Stimulated activated CD8-positive, alpha-beta memory T cell treated with anti-CD3 and anti-CD28 coated beads, Interleukin-2, amount 100 ng/mL, for 1 hour (primary cell): ENCODE measurements around the gene MRGPRE.
"Not testable (repeated sequence)": the region's sequence is repeated elsewhere in the genome, so short reads cannot be mapped to it uniquely, and the experiment has no call there.

Experiments
- DNase-seq, 2 donors: peaks; one replicate each; pipeline ENCODE4 v3.0.0-alpha.2; 2020; ENCODE audit warnings: low read depth in 2 of 2

The MRGPRE gene, protein sequence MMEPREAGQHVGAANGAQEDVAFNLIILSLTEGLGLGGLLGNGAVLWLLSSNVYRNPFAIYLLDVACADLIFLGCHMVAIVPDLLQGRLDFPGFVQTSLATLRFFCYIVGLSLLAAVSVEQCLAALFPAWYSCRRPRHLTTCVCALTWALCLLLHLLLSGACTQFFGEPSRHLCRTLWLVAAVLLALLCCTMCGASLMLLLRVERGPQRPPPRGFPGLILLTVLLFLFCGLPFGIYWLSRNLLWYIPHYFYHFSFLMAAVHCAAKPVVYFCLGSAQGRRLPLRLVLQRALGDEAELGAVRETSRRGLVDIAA

GRCh38 chr11:3231851-3232744 lies at the start of gene MRGPRE:
Gene MRGPRE, minus strand, starts transcription at chr11:3232417. Its CDS starts 3,618 bp downstream, at chr11:3228799.
- no peak for DNase-seq

GRCh38 chr11:3281146-3281545 lies 48.9 kb upstream of the MRGPRE start:
- not testable (repeated sequence) for DNase-seq

GRCh38 chr11:3280662-3281061 lies 48.4 kb upstream of the MRGPRE start:
- not testable (repeated sequence) for DNase-seq

DNA sequence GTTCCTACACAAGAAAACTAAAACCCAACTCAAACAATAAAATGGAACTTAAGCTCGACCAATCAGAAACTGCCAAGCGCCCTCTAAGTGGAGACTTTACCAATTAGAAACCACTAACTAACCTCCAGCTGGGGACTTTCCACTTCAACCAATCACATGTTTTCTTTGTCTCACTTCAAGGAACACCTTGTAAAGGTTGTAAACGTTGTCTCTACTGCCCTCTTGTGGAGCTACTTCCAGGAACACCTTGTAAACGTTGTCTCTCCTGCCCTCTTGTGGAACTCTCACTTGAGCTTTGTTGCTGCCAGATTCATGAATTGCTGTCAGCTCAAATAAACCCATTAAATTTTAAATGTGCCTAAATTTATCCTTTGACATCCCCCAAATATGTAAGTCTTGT lies 46.7 kb upstream of the MRGPRE start:
- not testable (repeated sequence) for DNase-seq

- not testable (repeated sequence) for DNase-seq
Observed at GRCh38 chr11:3273629-3274028, 41.4 kb upstream of the MRGPRE start.

DNA sequence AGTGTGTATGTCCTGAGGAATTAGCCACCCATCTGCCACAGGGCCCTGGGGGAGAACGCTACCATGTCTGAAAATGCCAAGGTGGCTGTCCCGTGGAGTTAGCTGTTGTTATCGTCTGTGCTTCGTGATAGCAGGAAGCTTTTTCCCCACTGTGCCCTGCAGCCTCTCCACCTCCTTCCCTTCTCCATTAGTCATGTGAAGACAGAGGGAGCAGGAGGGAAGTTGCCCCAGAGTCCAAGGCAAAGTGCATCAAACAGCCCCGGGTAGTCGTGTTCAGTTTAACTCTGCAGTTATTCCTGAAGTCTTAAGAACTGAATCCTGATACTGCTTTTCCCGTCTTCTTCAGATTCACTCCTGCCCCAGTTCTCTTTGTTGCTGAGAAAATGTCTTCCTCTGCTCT lies 30.3 kb upstream of the MRGPRE start:
- DNase-seq = not testable (repeated sequence)

GRCh38 chr11:3261831-3262230 lies 29.6 kb upstream of the MRGPRE start:
- not testable (repeated sequence) for DNase-seq

DNA sequence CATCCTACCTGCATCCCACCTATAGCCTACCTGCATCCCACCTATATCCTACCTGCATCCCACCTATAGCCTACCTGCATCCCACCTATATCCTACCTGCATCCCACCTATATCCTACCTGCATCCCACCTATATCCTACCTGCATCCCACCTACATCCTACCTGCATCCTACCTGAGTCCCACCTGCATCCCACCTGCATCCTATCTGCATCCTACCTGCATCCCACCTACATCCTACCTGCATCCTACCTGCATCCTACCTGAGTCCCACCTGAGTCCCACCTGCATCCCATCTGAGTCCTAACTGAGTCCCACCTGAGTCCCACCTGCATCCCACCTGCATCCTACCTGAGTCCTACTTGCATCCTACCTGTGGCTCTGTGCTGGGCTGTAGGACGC lies 25.3 kb upstream of the MRGPRE start:
- DNase-seq = not testable (repeated sequence)

GRCh38 chr11:3255241-3255640 lies 23.0 kb upstream of the MRGPRE start:
- not testable (repeated sequence) for DNase-seq

- DNase-seq = not testable (repeated sequence)
Observed at GRCh38 chr11:3254773-3255172, 22.6 kb upstream of the MRGPRE start.

- no peak for DNase-seq
Observed at GRCh38 chr11:3245071-3245470, 12.9 kb upstream of the MRGPRE start.

DNA sequence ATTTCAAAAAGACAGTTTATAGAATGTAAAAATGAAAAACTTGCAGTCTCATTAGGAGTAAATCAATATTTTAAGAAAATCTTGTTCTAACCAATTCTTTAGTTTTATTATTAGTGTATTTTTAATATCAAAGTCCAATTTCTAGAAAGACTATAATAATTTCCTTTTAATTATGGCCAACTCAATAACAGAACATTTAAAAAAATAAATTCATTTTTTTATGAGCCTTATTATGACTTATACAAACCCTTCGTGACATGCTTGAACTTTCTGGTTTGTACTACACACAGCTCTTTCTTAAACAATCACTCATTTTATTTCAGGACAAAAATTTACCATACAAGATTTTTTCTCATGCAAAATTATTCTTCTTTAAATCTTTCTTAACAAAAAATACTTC lies 11.7 kb upstream of the MRGPRE start:
- no peak for DNase-seq

DNA sequence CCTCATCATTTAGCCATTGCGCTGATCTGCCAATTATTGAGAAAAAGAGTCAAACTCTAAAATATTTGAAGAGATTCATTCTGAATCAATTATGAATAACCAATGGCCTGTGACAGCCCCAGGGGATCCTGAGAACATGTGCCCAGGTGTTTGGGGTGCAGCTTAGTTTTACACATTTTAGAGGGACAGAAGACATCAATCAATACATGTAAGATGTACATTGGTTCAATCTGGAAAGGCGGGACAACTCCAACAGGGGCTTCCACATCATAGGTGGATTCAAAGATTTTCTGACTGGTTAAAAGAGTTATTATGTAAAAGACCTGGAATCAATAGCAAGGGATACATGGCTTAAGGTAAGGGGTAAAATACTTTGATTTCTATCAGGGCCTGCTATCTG lies 4.9 kb upstream of the MRGPRE start:
- no peak for DNase-seq

DNA sequence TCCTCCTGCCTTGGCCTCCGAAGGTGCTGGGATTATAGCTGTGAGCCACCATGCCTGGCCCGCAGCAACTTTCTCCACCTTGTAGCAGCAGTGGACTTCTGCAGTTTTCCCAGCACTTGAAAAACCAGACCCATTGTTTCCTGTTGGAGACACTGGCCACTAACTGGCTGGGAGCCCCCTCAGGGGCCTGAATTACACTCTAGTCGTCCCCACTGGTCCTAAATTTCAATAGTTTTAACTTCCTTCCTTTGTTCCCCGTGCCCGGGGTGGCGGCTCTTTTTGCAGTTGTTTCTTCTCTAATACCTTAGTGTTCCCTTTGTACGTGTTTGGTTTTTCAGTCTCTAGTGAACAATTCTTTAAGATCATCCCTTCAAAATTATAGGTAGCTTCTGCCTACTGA lies 2.6 kb upstream of the MRGPRE start:
- DNase-seq = no peak

- DNase-seq = no peak
Observed at GRCh38 chr11:3232956-3233355, 739 bp upstream of the MRGPRE start.

- DNase-seq = no peak
Observed at GRCh38 chr11:3231550-3231850, 717 bp downstream of the MRGPRE start.

DNA sequence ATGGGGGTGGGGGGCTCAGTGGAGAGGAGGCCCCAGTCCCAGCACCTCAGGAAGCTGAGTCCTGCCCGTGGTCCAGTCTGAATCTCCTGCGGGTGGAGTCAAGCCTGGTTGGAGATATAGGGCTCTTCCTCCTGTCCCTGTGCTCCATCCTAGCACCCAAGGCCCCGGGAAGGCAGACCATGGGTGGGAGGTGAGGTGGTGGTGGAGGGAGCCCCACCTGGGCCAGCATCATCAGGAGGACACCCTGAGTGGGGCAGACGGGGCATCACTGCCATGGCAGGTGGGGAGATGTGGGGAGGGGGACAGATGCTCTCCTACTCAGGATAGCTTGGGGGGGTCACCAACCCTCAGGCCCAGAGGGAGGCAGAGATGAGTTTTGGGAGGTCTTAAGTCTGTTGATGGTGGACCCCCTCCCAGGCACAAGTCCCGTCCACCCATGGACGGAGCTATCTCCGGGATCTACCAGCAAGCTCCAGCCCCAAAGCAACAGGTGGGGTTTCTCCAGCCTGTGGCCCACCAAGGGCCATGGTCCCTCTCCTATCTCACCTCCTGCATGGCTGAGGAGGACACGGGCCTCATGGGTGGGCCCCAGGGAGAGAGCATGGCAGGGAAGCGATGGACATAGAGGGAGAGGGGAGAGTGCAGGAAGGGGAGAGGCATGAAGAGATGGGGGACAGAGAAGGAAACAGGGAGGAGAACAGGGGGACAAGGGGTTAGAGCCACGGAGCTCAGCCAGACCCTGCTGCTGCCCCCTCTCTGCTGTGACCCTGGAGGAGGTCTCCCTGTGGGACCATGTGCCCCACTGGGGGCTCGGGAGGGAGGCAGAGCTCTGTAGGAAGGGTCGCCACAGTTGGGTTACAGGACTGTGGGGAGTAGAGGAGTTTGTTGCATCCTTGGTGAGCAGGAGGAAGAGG lies 1.3 kb downstream of the MRGPRE start:
- no peak for DNase-seq

GRCh38 chr11:3229673-3230630 lies 2.3 kb downstream of the MRGPRE start:
- DNase-seq = no peak

- no peak for DNase-seq
Observed at GRCh38 chr11:3228445-3228829, 3.8 kb downstream of the MRGPRE start.

GRCh38 chr11:3227568-3228444 lies 4.4 kb downstream of the MRGPRE start:
- no peak for DNase-seq
